Ecto neural progenitor cell (in vitro differentiated cells): Measurements from ENCODE around the gene SKI.
A peak's percentile ranks its signal among the peaks of the same experiment; 100 is the strongest.

Source experiments
- DNase-seq: peaks from one replicate; pipeline ENCODE4 v3.0.0-alpha.2; 2018; ENCODE audit warnings: low spot score

Gene SKI

GRCh38 chr1:2194319-2194897 is 33.7 kb upstream of the SKI start, which contains the start of gene FAAP20:
Gene FAAP20 (minus strand): TSS chr1:2194772. CDS start chr1:2194749, 23 bp downstream.
- DNase-seq, result peak; percentile 93

GRCh38 chr1:2194898-2195673 is 33.0 kb upstream of the SKI start:
- peak; percentile 92 for DNase-seq

GRCh38 chr1:2195785-2196184 is 32.3 kb upstream of the SKI start:
- DNase-seq, result no peak

GRCh38 chr1:2196901-2197638 is 31.0 kb upstream of the SKI start:
- DNase-seq, result no peak

- DNase-seq, result no peak
Measured at GRCh38 chr1:2197707-2198165, 30.4 kb upstream of the SKI start.

GRCh38 chr1:2198571-2198970 is 29.5 kb upstream of the SKI start:
- DNase-seq, result no peak

- DNase-seq, result peak; percentile 84
Measured at GRCh38 chr1:2199042-2199810, 28.9 kb upstream of the SKI start.

- DNase-seq, result no peak
Measured at GRCh38 chr1:2200308-2200943, 27.7 kb upstream of the SKI start.

GRCh38 chr1:2201062-2201461 is 27.1 kb upstream of the SKI start:
- DNase-seq, result no peak

GRCh38 chr1:2202008-2202575 is 26.0 kb upstream of the SKI start:
- DNase-seq, result no peak

- no peak for DNase-seq
Measured at GRCh38 chr1:2202843-2203601, 25.1 kb upstream of the SKI start.

- no peak for DNase-seq
Measured at GRCh38 chr1:2203671-2204414, 24.3 kb upstream of the SKI start.

GRCh38 chr1:2204415-2205190 is 23.5 kb upstream of the SKI start:
- peak; percentile 96 for DNase-seq

GRCh38 chr1:2205191-2205952 is 22.7 kb upstream of the SKI start:
- DNase-seq, result peak; percentile 98

GRCh38 chr1:2206813-2207487 is 21.2 kb upstream of the SKI start:
- DNase-seq, result no peak

GRCh38 chr1:2208309-2209239 is 19.5 kb upstream of the SKI start:
- no peak for DNase-seq
